SKM-1 (cell line): ENCODE results near the gene SLC25A18.
"Not testable (repeated sequence)": the region's sequence is repeated elsewhere in the genome, so short reads cannot be mapped to it uniquely, and the experiment has no call there.

Experiments used
- DNase-seq: peaks from one replicate; lab custom pipeline; 2025; ENCODE audit not compliant: unreplicated experiment; lab: John Stamatoyannopoulos, UW

SLC25A18 gene, protein sequence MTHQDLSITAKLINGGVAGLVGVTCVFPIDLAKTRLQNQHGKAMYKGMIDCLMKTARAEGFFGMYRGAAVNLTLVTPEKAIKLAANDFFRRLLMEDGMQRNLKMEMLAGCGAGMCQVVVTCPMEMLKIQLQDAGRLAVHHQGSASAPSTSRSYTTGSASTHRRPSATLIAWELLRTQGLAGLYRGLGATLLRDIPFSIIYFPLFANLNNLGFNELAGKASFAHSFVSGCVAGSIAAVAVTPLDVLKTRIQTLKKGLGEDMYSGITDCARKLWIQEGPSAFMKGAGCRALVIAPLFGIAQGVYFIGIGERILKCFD

DNA sequence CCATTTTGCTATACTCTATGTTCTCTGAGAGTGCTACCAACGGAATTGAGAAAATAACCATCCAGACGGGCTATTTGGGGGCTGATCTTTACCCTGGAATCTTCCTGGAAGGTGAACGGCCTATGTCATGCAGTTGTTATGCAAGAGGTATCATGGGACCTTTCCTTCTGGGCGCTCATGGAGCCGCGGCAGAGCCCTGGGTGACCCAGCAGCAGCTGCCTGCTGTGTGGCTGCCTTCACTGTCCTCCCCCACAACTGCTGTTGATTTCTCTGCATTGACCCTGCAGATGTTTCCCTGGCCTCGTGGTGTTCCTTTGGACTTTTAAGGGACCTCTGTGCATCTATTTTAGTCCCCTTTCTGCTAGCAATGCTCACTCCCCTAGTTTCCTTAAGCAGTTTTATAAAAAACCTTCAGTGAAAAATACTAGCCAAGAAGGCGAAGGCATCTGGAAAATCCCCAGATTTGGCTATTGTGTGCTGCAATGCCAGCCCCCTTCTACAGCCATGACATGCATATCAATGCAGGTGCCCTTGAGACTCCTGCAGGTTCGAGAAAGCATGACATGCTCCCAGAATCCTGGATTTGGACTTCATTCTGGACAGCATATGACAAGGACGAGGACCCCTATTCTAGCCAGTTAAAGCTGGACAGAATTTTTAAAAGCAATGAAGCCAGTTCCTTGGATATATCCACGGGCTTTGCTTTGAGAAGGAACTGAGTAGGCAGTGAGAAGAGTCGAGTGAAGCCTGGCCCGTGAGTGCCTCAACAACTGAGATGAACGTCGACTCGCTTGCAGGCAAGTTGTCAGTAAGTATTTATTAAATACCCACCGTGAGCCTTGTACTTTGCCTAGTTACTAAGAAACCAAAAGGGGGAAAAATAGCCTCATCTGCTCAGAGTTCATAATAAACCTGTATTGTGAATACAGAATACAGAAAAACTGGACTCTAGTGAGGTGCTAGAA is at the start of gene SLC25A18:
Gene SLC25A18, plus strand, starts transcription at position 593 of the 965 bp plus-strand sequence. CDS start 16,447 bp downstream, outside the sequence.
- DNase-seq, result no peak

DNA sequence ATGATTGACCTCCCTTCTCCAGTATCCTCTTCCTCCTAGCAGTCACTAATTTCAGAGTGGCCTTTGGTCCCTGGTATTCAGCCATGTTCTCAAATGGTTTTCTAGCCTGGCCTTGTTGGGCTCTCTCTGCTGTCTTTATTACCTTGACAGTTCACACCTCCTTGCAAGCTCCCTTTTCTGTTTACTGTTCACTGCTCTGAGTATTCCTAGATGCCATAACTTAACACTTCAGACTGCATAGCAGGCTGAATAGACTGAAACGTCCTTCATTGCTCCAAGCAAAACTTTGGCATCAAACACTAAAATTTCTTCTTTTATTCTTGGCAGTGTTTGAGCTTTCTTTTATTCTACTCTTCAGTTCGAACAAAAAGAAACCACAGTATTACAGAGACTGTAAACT is 49.7 kb upstream of the SLC25A18 start:
- no peak for DNase-seq

DNA sequence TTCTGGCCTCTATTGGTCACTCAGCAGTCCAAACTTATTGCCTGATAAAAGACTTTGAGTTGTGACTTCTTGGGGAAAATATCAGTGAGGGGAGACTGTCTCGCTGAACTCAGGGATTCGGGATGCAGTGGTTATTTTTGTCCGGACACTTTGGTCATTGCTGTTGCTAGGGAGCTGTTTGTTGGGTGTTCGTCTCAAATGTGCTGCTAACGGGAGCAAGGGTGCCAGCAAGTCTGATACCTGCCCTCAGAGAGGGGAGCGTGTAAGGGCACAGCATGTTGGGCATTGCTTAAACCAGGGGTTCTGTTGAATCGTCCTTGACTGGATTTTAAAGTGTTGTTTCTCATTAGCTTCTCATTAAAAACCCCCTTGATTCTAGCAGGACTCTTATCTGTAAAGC is 49.2 kb upstream of the SLC25A18 start:
- DNase-seq, result no peak

DNA sequence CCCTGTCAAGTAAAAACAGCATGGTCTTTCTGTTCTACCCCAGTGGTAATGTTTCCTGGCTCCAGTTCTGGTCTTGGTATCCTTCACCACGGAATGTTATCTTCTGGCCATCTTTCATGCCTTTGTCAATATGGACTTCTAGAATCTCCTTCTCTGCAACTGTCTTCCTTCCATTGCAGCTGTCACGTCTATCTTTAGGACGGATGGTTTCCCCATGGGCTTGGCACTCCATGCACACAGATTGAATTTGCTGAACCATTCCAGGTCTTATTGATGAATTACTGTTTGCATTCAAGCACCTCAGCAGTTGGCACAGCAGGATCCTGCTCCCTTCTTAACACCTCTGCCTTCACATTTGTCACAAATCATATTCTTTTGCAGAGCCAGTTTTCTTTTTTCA is 44.9 kb upstream of the SLC25A18 start:
- no peak for DNase-seq

DNA sequence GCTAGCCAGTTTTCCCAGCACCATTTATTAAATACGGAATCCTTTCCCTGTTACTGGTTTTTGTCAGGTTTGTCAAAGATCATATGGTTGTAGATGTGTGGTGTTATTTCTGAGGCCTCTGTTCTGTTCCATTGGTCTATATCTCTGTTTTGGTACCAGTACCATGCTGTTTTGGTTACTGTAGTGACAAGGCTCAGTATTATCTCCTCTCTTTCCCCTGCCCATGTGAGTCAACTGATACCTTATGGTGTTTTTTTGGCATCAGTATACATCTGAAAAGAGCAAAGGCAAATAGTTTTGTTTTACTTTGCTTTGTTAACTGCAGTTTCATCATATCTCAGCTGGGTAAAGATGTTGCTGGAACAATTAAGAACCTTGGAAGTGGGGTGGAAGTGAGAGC is 41.3 kb upstream of the SLC25A18 start:
- not testable (repeated sequence) for DNase-seq

DNA sequence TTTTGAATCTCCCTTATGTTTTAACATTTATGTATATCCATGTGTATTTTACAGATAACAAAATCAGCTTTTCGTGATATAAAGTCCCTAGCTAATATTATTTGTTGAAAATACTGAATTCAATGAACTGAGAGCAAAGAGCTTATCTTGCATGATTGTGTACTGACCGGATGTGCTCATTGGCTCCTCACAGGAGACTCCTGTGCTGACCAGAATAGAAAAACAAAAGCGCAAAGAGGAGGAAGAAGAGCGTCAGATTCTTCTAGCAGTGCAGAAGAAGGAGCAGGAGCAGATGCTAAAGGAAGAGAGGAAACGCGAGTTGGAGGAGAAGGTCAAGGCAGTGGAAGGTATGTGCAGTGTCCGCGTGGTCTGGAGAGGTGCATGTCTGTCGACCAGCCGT is 39.4 kb upstream of the SLC25A18 start:
- no peak for DNase-seq

DNA sequence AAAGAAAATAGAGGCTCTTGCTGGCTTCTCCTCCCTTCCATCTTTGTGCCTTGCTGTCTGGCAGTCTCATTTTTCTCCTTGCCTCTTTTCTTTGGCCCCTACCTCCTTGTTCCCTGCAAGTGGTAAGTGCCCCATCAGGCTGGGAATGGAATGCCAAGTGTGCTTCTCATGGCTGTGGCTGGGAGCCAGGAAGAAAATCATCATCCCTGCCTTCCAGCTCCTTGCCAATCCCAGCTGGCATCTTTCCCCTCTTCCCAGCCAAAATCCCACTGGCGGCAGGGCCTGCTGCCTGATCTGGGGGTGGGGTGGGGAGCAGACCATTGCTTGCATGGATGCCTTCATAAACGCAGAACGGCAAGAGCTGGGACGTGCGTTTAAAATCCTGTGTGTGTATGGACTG is 27.0 kb upstream of the SLC25A18 start:
- DNase-seq, result no peak

DNA sequence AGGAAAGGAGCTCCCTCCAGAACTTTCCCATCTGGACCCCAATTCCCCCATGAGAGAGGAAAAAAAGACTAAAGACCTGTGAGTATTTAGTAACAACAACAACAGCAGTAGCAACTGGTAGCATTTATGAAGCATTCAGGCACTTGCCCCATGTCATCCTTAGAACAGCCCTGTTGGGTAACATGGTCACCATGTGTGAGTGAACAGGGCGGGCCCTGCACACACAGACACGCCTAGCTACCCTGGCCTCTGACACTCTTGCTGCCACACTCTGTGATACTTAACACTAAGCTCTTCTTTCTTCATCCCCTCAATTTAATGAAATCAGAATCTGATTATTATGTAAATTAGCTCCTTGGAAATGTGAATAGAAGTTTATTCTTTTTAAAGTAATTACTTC is 26.1 kb upstream of the SLC25A18 start:
- DNase-seq, result no peak

DNA sequence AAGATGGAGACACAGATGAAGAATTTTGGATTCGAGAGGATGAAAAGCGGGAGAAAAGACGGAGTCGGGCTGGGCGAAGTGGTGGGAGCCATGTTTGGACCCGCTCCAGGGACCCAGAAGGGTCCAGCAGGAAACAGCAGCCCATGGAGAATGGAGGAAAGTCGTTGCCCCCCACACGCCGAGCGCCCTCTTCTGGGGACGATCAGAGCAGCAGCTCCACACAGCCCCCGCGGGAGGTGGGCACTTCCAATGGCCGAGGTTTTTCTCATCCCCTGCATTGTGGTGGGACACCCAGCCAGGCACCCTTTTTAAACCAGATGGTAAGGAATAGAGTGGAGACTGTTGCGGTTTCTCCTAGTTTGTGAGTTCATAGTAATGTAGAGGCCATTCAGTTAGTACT is 22.8 kb upstream of the SLC25A18 start:
- no peak for DNase-seq

DNA sequence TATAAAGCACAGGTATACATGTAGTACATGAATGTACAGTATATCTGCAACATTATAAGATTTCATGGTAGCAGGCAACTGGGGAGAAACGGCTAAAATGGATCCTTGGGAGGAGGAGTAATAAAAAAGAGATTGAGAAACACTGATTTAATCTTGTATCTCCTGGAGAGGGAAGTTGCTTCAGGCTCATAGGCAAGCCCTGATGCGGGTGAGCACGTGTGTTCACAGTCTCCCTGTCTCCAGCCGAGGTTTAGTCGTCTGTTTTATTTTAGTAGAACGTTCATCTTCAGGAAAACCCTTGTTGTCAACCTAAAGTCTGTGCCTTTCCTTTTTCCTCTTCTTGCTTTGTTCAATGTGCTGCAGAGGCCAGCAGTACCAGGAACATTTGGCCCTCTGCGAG is 21.8 kb upstream of the SLC25A18 start:
- DNase-seq, result no peak

DNA sequence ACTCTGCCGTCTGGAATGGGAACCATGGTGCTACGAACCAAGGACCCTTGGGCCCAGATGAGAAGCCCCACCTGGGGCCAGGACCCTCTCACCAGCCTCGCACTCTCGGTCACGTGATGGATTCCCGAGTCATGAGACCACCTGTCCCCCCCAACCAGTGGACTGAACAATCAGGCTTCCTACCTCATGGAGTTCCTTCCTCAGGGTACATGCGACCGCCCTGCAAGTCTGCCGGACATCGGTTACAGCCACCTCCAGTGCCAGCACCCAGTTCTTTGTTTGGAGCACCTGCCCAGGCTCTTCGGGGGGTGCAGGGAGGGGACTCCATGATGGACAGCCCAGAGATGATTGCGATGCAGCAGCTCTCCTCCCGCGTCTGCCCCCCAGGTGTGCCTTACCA is 20.8 kb upstream of the SLC25A18 start:
- no peak for DNase-seq

DNA sequence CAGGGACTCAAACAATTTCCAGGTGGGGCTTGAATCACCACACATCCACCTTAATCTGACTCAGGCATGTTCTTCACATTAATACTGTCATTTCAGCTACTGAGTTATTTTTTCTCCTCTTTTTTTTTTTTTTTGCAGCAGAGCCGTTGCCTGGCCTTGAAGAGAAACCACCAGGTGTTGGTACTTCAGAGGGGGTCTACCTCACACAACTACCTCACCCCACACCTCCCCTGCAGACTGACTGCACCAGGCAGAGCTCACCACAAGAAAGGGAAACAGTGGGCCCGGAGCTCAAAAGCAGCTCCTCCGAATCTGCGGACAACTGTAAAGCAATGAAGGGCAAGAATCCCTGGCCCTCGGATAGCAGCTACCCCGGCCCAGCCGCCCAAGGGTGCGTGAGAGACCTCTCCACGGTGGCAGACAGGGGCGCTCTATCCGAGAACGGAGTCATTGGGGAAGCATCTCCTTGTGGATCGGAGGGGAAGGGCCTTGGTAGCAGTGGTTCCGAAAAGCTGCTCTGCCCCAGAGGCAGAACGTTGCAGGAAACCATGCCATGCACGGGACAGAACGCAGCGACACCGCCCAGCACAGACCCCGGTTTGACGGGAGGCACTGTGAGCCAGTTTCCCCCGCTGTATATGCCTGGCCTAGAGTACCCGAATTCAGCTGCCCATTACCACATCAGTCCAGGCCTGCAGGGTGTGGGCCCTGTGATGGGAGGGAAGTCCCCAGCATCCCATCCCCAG is 15.1 kb upstream of the SLC25A18 start:
- no peak for DNase-seq

DNA sequence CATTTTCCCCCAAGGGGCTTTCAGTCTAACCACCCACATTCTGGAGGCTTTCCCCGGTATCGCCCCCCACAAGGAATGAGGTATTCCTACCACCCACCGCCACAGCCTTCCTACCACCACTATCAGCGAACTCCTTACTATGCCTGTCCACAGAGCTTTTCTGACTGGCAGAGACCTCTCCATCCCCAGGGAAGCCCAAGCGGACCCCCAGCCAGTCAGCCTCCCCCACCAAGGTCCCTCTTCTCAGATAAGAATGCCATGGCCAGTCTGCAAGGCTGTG is 14.6 kb upstream of the SLC25A18 start:
- no peak for DNase-seq

DNA sequence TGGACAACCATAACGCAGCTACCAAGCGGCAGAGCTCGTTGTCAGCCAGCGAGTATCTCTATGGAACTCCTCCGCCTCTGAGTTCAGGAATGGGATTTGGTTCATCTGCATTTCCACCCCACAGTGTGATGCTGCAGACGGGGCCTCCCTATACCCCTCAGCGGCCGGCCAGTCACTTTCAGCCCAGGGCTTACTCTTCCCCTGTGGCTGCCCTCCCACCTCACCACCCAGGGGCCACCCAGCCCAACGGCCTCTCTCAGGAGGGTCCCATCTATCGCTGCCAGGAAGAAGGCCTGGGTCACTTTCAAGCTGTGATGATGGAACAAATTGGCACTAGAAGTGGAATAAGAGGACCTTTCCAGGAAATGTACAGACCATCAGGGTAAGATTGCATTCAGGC is 14.1 kb upstream of the SLC25A18 start:
- no peak for DNase-seq

DNA sequence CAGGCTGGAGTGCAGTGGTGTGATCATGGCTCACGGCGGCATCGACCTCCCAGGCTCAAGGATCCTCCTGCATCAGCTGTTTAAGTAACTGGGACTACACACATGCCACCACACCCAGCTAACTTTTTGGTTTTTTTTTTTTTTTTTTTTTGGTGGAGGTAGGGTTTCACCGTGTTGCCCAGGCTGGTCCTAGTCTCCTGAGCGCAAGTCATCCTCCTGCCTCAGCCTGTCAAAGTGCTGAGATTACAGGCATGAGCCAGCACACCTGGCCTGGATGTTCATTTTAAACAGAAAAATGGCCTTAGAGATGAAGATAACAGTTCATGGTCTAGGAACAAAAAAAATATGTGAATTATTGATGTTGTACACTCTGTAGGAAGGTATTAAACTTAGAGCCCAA is 13.6 kb upstream of the SLC25A18 start:
- DNase-seq, result no peak

DNA sequence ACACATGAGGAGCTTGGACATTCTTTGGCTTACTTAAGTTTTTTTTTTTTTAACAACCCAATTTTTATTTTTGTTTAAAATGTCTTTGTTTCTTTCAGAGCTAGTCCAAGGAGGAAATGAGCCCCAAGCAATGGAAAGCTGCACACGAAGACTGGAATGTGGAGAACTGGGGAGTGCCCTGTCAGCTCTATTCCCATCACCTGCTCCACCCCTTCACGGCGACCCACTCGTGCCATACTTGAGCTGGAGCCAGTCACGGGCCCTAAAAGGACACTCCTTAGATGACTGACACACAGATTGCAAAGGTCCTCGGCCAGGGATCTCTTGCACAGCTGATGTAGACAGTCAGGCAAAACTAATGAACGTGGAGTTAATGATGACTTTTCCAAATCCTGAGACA is 10.6 kb upstream of the SLC25A18 start:
- DNase-seq, result no peak

DNA sequence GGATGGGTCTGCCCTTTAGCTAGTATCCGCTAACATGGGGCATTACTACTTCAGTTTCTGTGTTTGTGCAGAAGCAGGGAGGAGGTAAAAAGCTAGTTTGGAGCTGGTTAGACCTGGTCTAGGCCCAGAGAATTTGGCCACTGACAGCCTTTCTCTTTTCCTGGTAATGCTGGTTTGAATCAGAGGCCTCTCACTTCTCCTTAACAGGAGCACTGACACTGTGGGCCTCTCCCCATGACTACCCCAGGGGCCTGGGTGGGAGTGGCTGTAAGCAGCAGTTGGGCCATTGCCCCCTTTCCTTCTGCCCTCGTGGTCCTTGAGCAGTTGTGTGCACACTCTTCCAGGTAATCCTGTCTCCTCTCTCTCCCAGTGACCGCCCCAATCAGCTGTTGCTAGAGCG is 8.5 kb upstream of the SLC25A18 start:
- DNase-seq, result no peak

DNA sequence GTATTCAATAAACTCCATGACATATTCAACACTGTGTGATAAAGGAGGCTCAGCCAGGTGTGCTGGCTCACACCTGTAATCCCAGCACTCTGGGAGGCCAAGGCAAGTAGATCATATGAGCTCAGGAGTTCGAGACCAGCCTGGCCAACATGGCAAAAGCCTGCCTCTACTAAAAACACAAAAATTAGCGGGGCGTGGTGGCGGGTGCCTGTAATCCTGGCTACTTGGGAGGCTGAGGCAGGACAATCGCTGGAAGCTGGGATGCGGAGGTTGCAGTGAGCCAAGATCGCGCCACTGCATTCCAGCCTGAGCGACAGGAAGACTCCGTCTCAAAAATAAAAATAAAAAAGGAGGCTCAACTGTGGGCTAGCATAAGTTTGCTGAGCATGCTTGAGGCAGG is 4.1 kb upstream of the SLC25A18 start:
- DNase-seq, result no peak

DNA sequence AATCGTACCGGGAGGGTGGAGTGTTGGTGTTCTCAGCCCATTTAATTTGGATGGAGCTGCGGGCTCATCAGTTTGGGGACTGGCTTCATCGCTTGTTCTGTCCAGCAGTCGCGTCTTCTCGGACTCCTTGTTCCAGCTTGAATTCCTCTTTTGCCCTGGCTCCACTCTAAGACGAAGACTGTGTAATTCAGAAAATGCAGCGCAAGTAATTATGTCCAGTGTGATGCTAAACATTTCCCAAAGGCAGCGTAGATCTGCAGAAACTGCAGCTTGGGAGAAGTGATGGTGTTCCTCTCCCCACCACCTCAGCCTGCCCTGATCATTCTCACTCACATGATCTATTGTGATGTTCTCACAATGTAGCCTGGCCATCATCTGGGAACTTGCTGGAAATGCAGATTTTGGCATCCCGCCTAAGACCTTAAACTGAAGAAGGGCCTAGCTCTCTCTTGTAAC is 666 bp downstream of the SLC25A18 start:
- no peak for DNase-seq

DNA sequence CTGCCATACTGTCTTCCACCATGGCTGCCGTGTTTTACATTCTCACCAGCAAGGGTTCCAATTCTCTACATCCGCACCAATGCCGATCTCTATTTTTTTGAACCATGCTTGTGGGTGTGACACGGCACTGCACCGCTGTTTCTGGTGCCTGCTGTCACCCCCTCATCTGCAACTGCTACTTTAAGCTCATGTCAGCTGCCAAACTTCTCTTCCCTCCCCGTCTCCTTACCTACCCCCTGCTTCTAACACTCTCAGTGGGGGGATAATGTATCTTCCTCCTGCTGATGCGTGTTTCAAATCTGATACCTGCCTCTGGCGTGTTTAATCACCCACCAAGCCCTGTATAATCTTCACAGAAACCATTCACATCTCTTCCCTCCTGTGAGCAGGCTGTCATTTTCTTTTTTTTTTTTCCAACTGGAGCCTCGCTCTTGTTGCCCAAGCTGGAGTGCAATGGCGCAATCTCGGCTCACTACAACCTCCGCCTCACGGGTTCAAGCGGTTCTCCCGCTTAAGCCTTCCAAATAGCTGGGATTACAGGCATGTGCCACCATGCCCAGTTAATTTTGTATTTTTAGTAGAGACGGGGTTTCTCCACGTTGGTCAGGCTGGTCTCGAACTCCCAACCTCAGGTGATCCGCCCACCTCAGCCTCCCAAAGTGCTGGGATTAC is 2.9 kb downstream of the SLC25A18 start:
- not testable (repeated sequence) for DNase-seq

DNA sequence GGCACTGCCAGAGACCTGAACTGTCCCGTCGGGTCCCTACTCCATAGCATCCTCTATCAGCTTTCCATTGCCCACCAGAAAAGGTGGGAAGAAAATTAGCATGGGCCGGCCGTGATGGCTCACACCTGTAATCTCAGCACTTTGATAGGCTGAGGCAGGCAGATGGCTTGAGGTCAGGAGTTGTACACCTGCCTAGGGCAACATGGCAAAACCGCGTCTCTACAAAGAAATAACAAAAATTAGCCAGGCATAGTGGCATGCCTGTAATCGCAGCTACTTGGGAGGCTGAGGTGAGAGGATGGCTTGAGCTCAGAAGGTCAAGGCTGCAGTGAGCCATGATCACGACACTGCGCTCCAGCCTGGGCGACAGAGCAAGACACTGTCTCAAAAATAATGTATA is 3.5 kb downstream of the SLC25A18 start:
- no peak for DNase-seq
